HEK293T (cell line): ENCODE results near the gene AURKA.

Experiments used
- CTCF ChIA-PET: fragments of 350-600 bp; formaldehyde crosslinking; extraction: SDS; loops from one replicate; lab custom pipeline; 2021; ENCODE audit warnings: antibody characterized with exemption, inconsistent platforms; lab: Yijun Ruan, JAX
- POLR2A ChIA-PET: fragments of 350-600 bp; formaldehyde crosslinking; extraction: SDS; loops from one replicate; lab custom pipeline; 2020; ENCODE audit warnings: antibody characterized with exemption, inconsistent platforms; lab: Yijun Ruan, JAX
- DNase-seq: peaks from one replicate; pipeline ENCODE4 v3.0.0; 2012; ENCODE audit warnings: mixed read lengths; ENCODE audit errors: extremely low spot score
- ARNT ChIP-seq: fragments of 450-650 bp; IDR thresholded peaks from 2 replicates; pipeline ENCODE4 v1.6.1; 2017; ENCODE audit warnings: mild to moderate bottlenecking
- BHLHE40 ChIP-seq: fragments of 450-650 bp; IDR thresholded peaks from 2 replicates; pipeline ENCODE4 v1.6.1; 2016; ENCODE audit warnings: mild to moderate bottlenecking, moderate library complexity, borderline replicate concordance
- CTBP1 ChIP-seq: fragments of 450-650 bp; IDR thresholded peaks from 2 replicates; pipeline ENCODE4 v1.6.1; 2016; ENCODE audit warnings: borderline replicate concordance
- ELF4 ChIP-seq: fragments of 450-650 bp; IDR thresholded peaks from 2 replicates; pipeline ENCODE4 v1.6.1; 2017; ENCODE audit warnings: antibody characterized with exemption
- FOXA1 ChIP-seq: fragments of 450-650 bp; IDR thresholded peaks from 2 replicates; pipeline ENCODE4 v1.6.1; 2016; ENCODE audit warnings: mild to moderate bottlenecking
- FOXK2 ChIP-seq: fragments of 450-650 bp; IDR thresholded peaks from 2 replicates; pipeline ENCODE4 v1.6.1; 2016; ENCODE audit warnings: mild to moderate bottlenecking
- FOXM1 ChIP-seq: fragments of 450-650 bp; IDR thresholded peaks from 2 replicates; pipeline ENCODE4 v1.6.1; 2017; ENCODE audit warnings: mild to moderate bottlenecking, borderline replicate concordance
- HDGF ChIP-seq: fragments of 450-650 bp; IDR thresholded peaks from 2 replicates; pipeline ENCODE4 v1.6.1; 2017; ENCODE audit warnings: antibody characterized with exemption, borderline replicate concordance
- L3MBTL2 ChIP-seq: fragments of 450-650 bp; conservative IDR thresholded peaks from 2 replicates; pipeline ENCODE4 v1.6.1; 2016; ENCODE audit warnings: mild to moderate bottlenecking
- LEF1 ChIP-seq: fragments of 450-650 bp; IDR thresholded peaks from 2 replicates; pipeline ENCODE4 v1.6.1; 2017; ENCODE audit warnings: mild to moderate bottlenecking, borderline replicate concordance
- NFRKB ChIP-seq: fragments of 450-650 bp; IDR thresholded peaks from 2 replicates; pipeline ENCODE4 v1.6.1; 2016; ENCODE audit warnings: mild to moderate bottlenecking, moderate library complexity
- PKNOX1 ChIP-seq: fragments of 450-650 bp; IDR thresholded peaks from 2 replicates; pipeline ENCODE4 v1.6.1; 2016
- SP1 ChIP-seq: fragments of 450-650 bp; IDR thresholded peaks from 2 replicates; pipeline ENCODE4 v1.6.1; 2017
- SUZ12 ChIP-seq: fragments of 450-650 bp; IDR thresholded peaks from 2 replicates; pipeline ENCODE4 v1.6.1; 2016; ENCODE audit warnings: mild to moderate bottlenecking
- TARDBP ChIP-seq: fragments of 450-650 bp; IDR thresholded peaks from 2 replicates; pipeline ENCODE4 v1.6.1; 2016
- ZNF384 ChIP-seq: fragments of 450-650 bp; IDR thresholded peaks from 2 replicates; pipeline ENCODE4 v1.6.1; 2016

Gene AURKA

GRCh38 chr20:56373942-56374341, 18.1 kb downstream of the AURKA start:
- TF ChIP-seq FOXA1 (no peak), PKNOX1 (no peak), HDGF (no peak), ELF4 (no peak), BHLHE40 (no peak), NFRKB (no peak), SUZ12 (no peak)
- CTCF ChIA-PET, result no interaction called here
- no peak for DNase-seq
- POLR2A ChIA-PET, result no interaction called here

GRCh38 chr20:56372850-56373249, 19.2 kb downstream of the AURKA start:
- CTCF ChIA-PET, result no interaction called here
- no peak for DNase-seq
- TF ChIP-seq CTBP1, result no peak
- no peak for TF ChIP-seq FOXA1
- TF ChIP-seq TARDBP, result no peak
- no peak for TF ChIP-seq LEF1
- no peak for TF ChIP-seq ELF4
- no peak for TF ChIP-seq FOXM1
- TF ChIP-seq NFRKB, result no peak
- TF ChIP-seq SUZ12, result no peak
- no peak for TF ChIP-seq BHLHE40
- no peak for TF ChIP-seq HDGF
- no peak for TF ChIP-seq PKNOX1
- no peak for TF ChIP-seq ARNT
- no peak for TF ChIP-seq L3MBTL2
- no peak for TF ChIP-seq SP1
- no peak for TF ChIP-seq ZNF384
- no peak for TF ChIP-seq FOXK2
- POLR2A ChIA-PET, result interaction anchor here (1.4 kb wide), 1 partner anchor 19 kb away, joined by 4 read pairs; the partner anchor contains the start of genes AURKA and CSTF1

DNA sequence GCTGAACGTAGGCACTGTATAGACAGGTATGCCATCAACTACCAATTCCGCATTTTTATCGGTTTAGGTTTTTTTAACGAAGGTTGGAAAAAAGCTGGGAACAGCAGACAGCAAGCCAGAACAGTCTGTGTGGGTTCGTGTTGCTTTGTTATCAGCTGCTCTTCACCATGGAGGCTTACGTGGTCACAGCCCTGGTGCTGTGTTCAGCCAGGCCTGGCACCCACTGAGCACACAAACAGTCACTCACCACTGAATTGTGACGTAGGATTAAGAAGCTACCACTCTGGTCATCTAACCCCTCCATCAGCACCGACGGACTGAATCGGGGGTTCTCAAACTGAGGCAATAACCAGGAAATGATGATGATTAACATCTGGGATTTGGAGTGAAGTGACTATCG, 20.0 kb downstream of the AURKA start:
- CTCF ChIA-PET, result no interaction called here

GRCh38 chr20:56369179-56369578, 22.8 kb downstream of the AURKA start:
- DNase-seq, result no peak
- CTCF ChIA-PET, result no interaction called here
- TF ChIP-seq FOXM1 (no peak), ELF4 (no peak), BHLHE40 (no peak), SP1 (no peak), L3MBTL2 (no peak), LEF1 (no peak), FOXA1 (no peak), ARNT (no peak), NFRKB (no peak), ZNF384 (no peak), FOXK2 (no peak)
- POLR2A ChIA-PET, result interaction anchor here (1.1 to 1.3 kb wide), 2 partner anchors 10 to 23 kb away, joined by 4 to 5 read pairs; partner anchors contain the start of genes AURKA, CSTF1 and FAM210B

More for the DNA sequence above, 20.0 kb downstream of the AURKA start:
- TF ChIP-seq TARDBP (no peak), FOXK2 (no peak), CTBP1 (no peak), ARNT (no peak), ZNF384 (no peak), BHLHE40 (no peak)
- POLR2A ChIA-PET, result interaction anchor here (1.4 kb wide), 1 partner anchor 20 kb away, joined by 4 read pairs; the partner anchor contains the start of genes AURKA and CSTF1
- DNase-seq, result no peak

GRCh38 chr20:56368351-56369134, 23.5 kb downstream of the AURKA start:
- DNase-seq, result no peak
- POLR2A ChIA-PET, result interaction anchor here (1.1 to 1.3 kb wide), 2 partner anchors 9 to 23 kb away, joined by 4 to 5 read pairs; partner anchors contain the start of genes AURKA, CSTF1 and FAM210B
- CTCF ChIA-PET, result no interaction called here
- TF ChIP-seq CTBP1, result no peak
- no peak for TF ChIP-seq ARNT
- TF ChIP-seq FOXK2, result no peak
- no peak for TF ChIP-seq ELF4
- no peak for TF ChIP-seq TARDBP
- no peak for TF ChIP-seq NFRKB
- no peak for TF ChIP-seq L3MBTL2
- no peak for TF ChIP-seq SP1
- no peak for TF ChIP-seq LEF1
- no peak for TF ChIP-seq PKNOX1
- TF ChIP-seq BHLHE40, result no peak
- no peak for TF ChIP-seq FOXA1
- TF ChIP-seq FOXM1, result no peak

DNA sequence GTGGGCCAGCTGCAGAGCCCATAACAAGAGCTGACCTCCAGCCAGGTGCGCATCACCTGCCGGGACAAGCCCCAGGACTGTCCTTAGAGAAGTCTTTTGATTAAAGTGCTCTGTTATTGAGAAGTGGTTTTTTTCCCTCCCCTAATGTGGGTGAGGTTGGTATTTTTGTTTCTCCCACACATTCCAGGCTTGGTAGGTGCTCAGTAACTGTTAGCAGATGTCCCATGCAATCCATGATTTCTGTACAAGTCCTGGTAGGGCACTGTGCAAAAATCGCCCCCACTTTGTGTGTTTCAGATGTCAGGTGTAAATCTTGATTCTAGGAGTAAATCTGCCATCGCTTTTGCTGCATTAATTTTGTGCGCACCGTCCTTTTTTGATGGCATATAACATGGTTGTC, 28.5 kb downstream of the AURKA start:
- POLR2A ChIA-PET, result no interaction called here
- no peak for TF ChIP-seq NFRKB
- CTCF ChIA-PET, result no interaction called here
- DNase-seq, result no peak
